ENCODE measurements around the gene PRTN3. TPM values are rescaled to one million over a fixed set of nuclear protein-coding genes. Genes with fewer than 3 reads are reported as not detected.
"Not testable (repeated sequence)": the region's sequence is repeated elsewhere in the genome, so short reads cannot be mapped to it uniquely, and the experiment has no call there.

Gene PRTN3
- total RNA-seq, 1 experiment from 2014 or later: 0.66 TPM

DNA sequence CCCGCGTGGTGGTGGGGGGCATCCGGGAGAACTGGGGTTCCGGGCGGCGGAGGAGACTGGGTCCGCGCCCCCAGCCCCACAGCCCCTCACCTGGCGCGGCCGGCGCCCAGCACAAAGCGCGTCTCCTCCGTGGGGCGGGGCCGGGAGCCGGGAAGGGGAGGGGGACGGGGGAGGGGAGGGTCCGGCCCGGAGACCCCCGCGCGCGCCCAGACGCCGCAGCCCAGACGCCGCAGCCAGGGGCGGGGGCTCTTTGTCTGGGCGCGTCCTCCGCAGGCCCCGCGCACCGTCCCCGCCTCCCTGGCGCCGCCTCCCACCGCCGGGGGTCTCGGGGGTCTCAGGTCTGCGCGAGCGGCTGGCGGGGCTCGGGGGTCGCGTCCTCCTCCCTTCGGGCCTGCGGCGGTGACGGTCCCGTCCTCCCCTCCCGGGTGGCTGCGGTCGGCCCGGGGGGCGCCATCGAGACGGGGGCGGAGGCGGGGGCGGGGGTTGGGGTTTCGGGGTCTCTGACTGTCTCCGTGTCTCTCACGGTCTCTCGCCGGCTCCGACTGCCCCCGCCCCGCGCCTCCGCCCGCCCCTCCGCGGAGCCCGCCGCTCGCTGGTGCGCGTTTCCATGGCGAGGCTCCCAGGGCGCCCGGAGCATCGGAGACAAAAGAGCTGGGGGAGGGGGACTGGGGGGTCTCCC, 18.8 kb upstream of the PRTN3 start, which contains the start of gene PLPPR3:
Gene PLPPR3 (minus strand): TSS at position 131 of the 679 bp plus-strand sequence. CDS start 396 bp downstream, outside the sequence.
- peak; percentile 97 for DNase-seq
- Histone ChIP-seq H3K36me3 (replicated peaks; ENCODE audit: control insufficient read depth, insufficient read depth, low read length) (no peaks in the 10 kb centered on the region; the same call in 1 of the 2 replicates), H3K4me3 (ENCODE audit: insufficient read depth, low read depth, low read length) (peak within 1 kb of the TSS; percentile 66), H3K27me3 (ENCODE audit: control insufficient read depth, insufficient read depth, low read length) (no peaks in the 10 kb centered on the region; the same call in 1 of the 2 replicates)

GRCh38 chr19:823565-824121, 17.2 kb upstream of the PRTN3 start:
- Histone ChIP-seq H3K4me3 (ENCODE audit: insufficient read depth, low read depth, low read length) (no peak overlapping the region), H3K36me3 (replicated peaks; ENCODE audit: control insufficient read depth, insufficient read depth, low read length) (no peaks in the 10 kb centered on the region), H3K27me3 (ENCODE audit: control insufficient read depth, insufficient read depth, low read length) (no peaks in the 10 kb centered on the region; the same call in 1 of the 2 replicates)
- peak; percentile 86 for DNase-seq

DNA sequence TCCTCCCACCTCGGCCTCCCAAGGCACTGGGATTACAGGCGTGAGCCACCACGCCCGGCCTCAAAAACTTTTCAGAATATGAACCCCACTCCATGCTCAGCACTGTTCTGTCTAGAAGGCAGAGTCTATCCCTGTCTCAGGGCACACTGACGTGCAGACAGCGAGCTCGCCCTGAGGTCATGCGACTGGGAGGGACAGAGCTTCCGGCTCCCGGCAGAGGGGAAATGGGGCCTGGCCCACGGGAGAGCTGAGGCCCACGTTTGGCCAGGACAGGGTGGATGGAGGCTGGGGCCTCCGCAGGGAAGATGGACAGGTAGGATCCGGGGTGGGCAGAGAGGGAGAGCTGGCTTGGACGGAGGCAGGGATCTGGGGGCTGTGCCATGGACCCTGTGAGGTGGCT, 15.9 kb upstream of the PRTN3 start:
- peak; percentile 47 for DNase-seq
- no peaks in the 10 kb centered on the region; the same call in 1 of the 2 replicates for H3K27me3 ChIP-seq (ENCODE audit: control insufficient read depth, insufficient read depth, low read length)
- no peak overlapping the region for H3K4me3 ChIP-seq (ENCODE audit: insufficient read depth, low read depth, low read length)
- no peaks in the 10 kb centered on the region for H3K36me3 ChIP-seq (replicated peaks; ENCODE audit: control insufficient read depth, insufficient read depth, low read length)

DNA sequence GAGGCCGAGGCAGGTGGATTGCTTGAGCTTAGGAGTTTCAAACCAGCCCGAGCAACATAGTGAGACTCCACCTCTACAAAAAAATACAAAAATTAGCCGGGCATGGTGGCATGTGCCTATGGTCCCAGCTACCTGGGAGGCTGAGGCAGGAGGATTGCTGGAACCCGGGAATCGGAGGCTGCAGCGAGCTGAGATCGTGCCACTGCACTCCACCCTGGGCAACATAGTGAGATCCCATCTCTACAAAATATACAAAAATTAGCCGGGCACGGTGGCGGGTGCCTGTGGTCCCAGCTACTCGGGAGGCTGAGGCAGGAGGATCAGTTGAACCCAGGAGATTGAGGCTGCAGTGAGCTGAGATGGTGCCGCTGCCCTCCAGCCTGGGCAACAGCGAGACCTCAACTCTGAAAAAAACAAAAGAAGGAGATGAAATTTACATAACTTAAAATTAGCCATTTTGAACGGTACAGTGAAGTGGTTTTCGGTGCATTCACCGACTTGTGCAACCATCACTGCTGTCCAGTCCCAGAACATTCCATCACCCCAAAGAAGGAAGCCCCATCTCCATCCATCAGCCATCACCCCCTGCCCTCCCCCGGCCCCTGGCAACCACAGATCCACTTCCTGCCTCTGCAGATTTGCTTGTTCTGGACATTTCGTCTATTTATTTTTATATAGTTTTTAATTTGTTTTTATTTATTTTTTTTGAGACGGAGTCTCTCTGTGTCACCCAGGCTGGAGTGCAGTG, 14.7 kb upstream of the PRTN3 start:
- peak; percentile 16 for DNase-seq
- Histone ChIP-seq H3K27me3 (ENCODE audit: control insufficient read depth, insufficient read depth, low read length) (no peaks in the 10 kb centered on the region), H3K4me3 (ENCODE audit: insufficient read depth, low read depth, low read length) (no peak overlapping the region), H3K36me3 (replicated peaks; ENCODE audit: control insufficient read depth, insufficient read depth, low read length) (no peaks in the 10 kb centered on the region)

- no peak for DNase-seq
- Histone ChIP-seq H3K27me3 (ENCODE audit: control insufficient read depth, insufficient read depth, low read length) (no peaks in the 10 kb centered on the region), H3K4me3 (ENCODE audit: insufficient read depth, low read depth, low read length) (no peak overlapping the region), H3K36me3 (replicated peaks; ENCODE audit: control insufficient read depth, insufficient read depth, low read length) (no peaks in the 10 kb centered on the region)
Measured at GRCh38 chr19:827314-827709, 13.5 kb upstream of the PRTN3 start.

DNA sequence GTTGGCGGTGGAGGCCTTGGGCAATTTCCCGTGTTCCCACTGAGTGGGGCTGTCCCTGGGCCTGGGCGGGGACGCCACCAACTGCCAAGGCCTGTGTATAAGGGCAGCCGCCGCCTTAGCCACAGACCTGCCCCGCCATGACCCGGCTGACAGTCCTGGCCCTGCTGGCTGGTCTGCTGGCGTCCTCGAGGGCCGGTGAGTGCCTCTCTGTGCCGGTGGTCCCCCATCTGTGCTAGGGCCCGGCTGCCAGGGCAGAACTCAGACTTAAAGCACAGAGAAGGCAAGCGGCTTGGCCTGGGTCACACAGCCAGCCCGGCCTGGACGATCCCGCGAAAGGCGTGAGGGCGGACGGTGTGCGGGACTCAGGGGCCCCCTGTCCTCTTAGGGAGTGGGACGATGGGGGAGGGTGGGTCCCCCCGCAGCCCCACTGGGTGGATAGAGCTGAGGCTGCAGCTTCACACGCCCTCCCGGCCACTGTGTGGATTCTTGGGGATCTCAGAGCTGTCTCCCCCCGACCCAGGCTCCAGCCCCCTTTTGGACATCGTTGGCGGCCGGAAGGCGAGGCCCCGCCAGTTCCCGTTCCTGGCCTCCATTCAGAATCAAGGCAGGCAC, 13.0 kb upstream of the PRTN3 start, which contains the start of gene AZU1:
Gene AZU1 (plus strand): TSS at position 128 of the 612 bp plus-strand sequence. CDS start 10 bp downstream, at position 138.
- Histone ChIP-seq H3K4me3 (ENCODE audit: insufficient read depth, low read depth, low read length) (no peak within 1 kb of the TSS), H3K27me3 (ENCODE audit: control insufficient read depth, insufficient read depth, low read length) (no peaks in the 10 kb centered on the region), H3K36me3 (replicated peaks; ENCODE audit: control insufficient read depth, insufficient read depth, low read length) (no peaks in the 10 kb centered on the region)
- DNase-seq: no peak

DNA sequence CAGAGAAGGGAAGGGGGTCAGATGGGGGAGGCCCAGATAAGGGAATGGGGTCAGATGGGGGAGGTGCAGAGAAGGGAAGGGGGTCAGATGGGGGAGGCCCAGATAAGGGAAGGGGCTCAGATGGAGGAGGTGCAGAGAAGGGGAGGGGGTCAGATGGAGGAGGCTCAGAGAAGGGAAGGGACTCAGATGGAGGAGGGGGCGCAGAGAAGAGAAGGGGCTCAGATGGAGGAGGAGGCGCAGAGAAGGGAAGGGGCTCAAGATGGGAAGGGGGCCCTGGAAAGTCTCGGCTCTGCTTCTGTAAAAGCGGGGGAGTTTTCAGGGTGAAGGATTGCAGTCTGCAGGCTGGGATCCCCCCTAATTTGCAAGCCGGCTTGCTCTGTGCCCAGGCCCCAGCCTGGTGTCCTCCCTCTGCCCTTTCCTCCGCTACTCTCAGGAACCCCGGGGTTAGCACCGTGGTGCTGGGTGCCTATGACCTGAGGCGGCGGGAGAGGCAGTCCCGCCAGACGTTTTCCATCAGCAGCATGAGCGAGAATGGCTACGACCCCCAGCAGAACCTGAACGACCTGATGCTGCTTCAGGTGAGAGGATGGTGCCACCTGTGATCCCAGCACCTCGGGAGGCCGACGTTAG, 11.6 kb upstream of the PRTN3 start:
- no peak for DNase-seq
- no peaks in the 10 kb centered on the region for H3K27me3 ChIP-seq (ENCODE audit: control insufficient read depth, insufficient read depth, low read length)
- no peak overlapping the region for H3K4me3 ChIP-seq (ENCODE audit: insufficient read depth, low read depth, low read length)
- no peaks in the 10 kb centered on the region for H3K36me3 ChIP-seq (replicated peaks; ENCODE audit: control insufficient read depth, insufficient read depth, low read length)

- H3K36me3 ChIP-seq (replicated peaks; ENCODE audit: control insufficient read depth, insufficient read depth, low read length): no peaks in the 10 kb centered on the region
- DNase-seq: no peak
- no peak overlapping the region for H3K4me3 ChIP-seq (ENCODE audit: insufficient read depth, low read depth, low read length)
- no peaks in the 10 kb centered on the region for H3K27me3 ChIP-seq (ENCODE audit: control insufficient read depth, insufficient read depth, low read length)
Measured at GRCh38 chr19:831407-832369, 9.1 kb upstream of the PRTN3 start.

GRCh38 chr19:834216-834615, 6.6 kb upstream of the PRTN3 start:
- Histone ChIP-seq H3K4me3 (ENCODE audit: insufficient read depth, low read depth, low read length) (no peak overlapping the region), H3K36me3 (replicated peaks; ENCODE audit: control insufficient read depth, insufficient read depth, low read length) (no peaks in the 10 kb centered on the region), H3K27me3 (ENCODE audit: control insufficient read depth, insufficient read depth, low read length) (no peaks in the 10 kb centered on the region)
- no peak for DNase-seq

GRCh38 chr19:835210-835810, 5.5 kb upstream of the PRTN3 start:
- H3K4me3 ChIP-seq (ENCODE audit: insufficient read depth, low read depth, low read length): no peak overlapping the region
- DNase-seq: peak; percentile 71
- no peaks in the 10 kb centered on the region for H3K27me3 ChIP-seq (ENCODE audit: control insufficient read depth, insufficient read depth, low read length)
- no peaks in the 10 kb centered on the region for H3K36me3 ChIP-seq (replicated peaks; ENCODE audit: control insufficient read depth, insufficient read depth, low read length)

- peaks cover 15% of the 10 kb centered on the region for H3K27me3 ChIP-seq (ENCODE audit: control insufficient read depth, insufficient read depth, low read length)
- not testable (repeated sequence) for H3K36me3 ChIP-seq (replicated peaks; ENCODE audit: control insufficient read depth, insufficient read depth, low read length); H3K4me3 ChIP-seq (ENCODE audit: insufficient read depth, low read depth, low read length); DNase-seq
Measured at GRCh38 chr19:842802-843179, 2.0 kb downstream of the PRTN3 start.

DNA sequence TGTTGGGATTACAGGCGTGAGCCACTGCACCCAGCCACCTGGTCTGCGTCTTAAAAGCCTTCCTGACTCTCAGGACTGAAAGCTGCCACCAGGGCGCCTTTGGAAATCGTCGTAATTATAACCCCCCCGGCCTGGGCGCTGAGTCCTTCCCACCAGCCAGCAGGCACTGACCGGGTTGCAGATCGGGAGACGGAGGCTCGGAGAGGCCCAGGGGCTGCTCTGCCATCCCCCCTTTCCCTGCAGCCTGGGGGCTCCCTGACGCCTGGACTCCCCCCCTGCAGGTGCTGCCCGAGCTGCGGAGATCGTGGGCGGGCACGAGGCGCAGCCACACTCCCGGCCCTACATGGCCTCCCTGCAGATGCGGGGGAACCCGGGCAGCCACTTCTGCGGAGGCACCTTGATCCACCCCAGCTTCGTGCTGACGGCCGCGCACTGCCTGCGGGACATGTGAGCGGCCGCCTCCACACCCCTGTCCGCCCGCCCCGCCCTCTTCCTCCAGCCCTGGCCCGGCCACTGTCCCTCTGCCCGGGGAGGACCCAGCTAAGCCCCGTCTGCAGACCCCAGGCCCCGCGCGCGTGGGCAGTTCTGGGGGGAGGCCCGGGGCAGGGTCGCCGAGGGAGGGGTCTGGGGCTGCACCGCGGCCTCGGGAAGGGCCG, 2.5 kb downstream of the PRTN3 start:
- no peaks in the 10 kb centered on the region for H3K36me3 ChIP-seq (replicated peaks; ENCODE audit: control insufficient read depth, insufficient read depth, low read length)
- peak overlapping the region; percentile 32 for H3K4me3 ChIP-seq (ENCODE audit: insufficient read depth, low read depth, low read length)
- H3K27me3 ChIP-seq (ENCODE audit: control insufficient read depth, insufficient read depth, low read length): peaks cover 15% of the 10 kb centered on the region
- DNase-seq: peak; percentile 87
